Astrocyte of the spinal cord (primary cell): ENCODE measurements around the gene MR1.
"Not testable (repeated sequence)": the region's sequence is repeated elsewhere in the genome, so short reads cannot be mapped to it uniquely, and the experiment has no call there.

Experiments
- DNase-seq: peaks from one replicate; pipeline ENCODE4 v3.0.0; 2011; ENCODE audit warnings: low read depth, low spot score
- H3K4me3 ChIP-seq: 2 replicates; pipeline ENCODE4 v1.5.1; 2011; ENCODE audit warnings: low read depth, mild to moderate bottlenecking, low read length, moderate library complexity
- in situ Hi-C: cut with HindIII; loops from 2 replicates; pipeline ENCODE4 v1.10.0; 2017; ENCODE audit warnings: low sequenced_read_pairs
- TF ChIP-seq, protein P1 (sequence below): IDR thresholded peaks from 2 replicates; pipeline ENCODE4 v1.5.1; 2012; ENCODE audit warnings: low read depth, mild to moderate bottlenecking, low read length, inconsistent platforms

MR1 gene

DNA sequence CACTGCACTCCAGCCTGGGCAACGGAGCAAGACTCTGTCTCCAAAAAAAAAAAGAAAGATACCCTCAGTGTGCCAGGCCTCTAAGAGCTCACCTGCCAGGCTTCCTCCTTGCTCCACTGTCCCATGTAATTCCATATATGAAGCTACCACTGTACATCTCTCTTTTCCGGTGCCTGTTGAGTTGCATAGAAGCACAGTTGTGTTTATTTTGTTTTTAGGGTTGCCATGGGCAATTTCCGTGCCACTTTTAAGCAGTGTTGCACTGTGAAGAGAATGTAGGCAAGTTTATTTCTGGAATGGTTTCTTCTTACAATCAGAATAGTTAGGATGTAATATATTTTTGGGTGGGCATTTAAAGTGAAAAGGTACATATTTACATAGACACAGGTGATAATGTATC, 23.3 kb downstream of the MR1 start:
- TF ChIP-seq, protein P1, sequence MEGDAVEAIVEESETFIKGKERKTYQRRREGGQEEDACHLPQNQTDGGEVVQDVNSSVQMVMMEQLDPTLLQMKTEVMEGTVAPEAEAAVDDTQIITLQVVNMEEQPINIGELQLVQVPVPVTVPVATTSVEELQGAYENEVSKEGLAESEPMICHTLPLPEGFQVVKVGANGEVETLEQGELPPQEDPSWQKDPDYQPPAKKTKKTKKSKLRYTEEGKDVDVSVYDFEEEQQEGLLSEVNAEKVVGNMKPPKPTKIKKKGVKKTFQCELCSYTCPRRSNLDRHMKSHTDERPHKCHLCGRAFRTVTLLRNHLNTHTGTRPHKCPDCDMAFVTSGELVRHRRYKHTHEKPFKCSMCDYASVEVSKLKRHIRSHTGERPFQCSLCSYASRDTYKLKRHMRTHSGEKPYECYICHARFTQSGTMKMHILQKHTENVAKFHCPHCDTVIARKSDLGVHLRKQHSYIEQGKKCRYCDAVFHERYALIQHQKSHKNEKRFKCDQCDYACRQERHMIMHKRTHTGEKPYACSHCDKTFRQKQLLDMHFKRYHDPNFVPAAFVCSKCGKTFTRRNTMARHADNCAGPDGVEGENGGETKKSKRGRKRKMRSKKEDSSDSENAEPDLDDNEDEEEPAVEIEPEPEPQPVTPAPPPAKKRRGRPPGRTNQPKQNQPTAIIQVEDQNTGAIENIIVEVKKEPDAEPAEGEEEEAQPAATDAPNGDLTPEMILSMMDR: no peak
- no peak overlapping the region for H3K4me3 ChIP-seq
- DNase-seq: no peak
- in situ Hi-C loops: no loop called here

DNA sequence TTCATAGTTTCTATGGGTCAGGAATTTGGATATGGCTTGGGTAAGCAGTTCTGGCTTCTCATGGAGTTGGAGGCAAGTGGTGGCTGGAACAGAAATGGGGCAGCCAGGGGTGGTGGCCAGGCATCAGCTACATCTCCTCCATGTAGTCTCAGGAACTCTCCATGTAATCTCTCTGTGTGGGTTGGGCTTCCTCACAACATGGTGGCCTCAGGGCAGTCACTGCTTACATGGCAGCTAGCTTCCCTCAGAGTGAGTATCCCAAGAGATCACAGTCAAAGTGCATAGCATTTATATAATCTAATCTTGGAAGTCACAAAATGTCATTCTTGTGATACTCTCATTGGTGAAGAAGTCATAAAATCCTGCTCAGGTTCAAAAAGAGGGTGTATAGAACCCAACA, 25.7 kb downstream of the MR1 start:
- TF ChIP-seq, protein P1: no peak
- no peak for DNase-seq
- H3K4me3 ChIP-seq: no peak overlapping the region
- in situ Hi-C loops: no loop called here

DNA sequence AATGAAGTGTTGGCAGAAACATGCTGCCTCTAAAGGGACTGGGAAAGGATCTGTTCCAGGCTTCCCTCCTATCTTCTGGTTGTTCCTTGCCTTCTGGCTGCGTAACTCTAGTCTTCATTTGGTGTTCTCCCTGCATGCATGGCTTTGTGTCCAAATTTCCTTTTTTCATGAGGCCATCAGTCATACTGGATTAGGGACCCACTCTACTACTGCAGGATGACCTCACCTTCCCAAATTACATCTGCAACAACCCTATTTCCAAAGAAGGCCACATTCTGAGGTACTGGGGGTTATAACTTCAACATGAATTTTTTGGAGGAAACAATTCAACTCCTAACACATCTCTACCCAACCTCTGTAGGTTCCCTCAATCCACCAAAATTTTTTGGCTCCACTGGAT, 26.3 kb downstream of the MR1 start:
- in situ Hi-C loops: no loop called here
- TF ChIP-seq, protein P1: no peak
- DNase-seq: no peak
- H3K4me3 ChIP-seq: no peak overlapping the region

DNA sequence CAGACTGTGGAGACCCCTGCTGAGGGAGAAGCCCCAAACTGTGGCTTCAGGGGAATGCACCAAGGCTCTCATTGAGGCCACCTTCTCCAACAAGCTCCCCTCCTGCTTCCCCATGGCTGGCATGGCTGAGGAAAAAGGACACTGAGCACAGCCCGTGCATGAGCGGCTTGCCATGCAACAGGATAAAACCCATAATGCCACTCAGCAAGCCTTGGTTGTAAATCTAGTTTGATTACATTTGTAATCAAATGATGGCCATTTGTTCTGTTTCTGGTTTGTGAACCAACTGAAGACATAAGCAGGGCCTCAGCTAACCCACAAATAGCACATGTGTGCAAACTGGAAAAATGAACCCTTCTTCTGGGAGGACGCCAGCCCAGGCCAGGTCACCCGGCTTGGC, 27.2 kb downstream of the MR1 start:
- H3K4me3 ChIP-seq, in situ Hi-C loops, DNase-seq: not testable (repeated sequence)

DNA sequence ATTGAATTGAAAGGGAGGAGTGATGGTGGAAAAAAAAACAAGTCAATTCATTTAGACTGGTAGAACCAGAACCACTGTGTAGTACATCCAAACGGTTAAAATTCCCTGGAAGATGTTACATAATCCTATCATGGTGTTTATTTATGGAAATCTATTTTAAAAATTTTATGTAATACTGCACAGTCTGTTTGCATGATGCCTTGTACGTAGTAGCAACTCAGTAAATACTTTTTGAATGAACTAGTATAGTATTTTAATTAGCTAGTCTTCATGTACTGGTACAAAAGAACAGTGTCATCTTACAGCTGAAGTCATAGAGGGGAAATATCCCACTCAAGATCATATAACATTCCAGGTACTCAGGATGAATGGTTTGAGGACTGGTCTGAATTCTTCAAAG, 27.7 kb downstream of the MR1 start:
- TF ChIP-seq, protein P1: no peak
- in situ Hi-C loops: no loop called here
- H3K4me3 ChIP-seq: no peak overlapping the region
- DNase-seq: no peak

DNA sequence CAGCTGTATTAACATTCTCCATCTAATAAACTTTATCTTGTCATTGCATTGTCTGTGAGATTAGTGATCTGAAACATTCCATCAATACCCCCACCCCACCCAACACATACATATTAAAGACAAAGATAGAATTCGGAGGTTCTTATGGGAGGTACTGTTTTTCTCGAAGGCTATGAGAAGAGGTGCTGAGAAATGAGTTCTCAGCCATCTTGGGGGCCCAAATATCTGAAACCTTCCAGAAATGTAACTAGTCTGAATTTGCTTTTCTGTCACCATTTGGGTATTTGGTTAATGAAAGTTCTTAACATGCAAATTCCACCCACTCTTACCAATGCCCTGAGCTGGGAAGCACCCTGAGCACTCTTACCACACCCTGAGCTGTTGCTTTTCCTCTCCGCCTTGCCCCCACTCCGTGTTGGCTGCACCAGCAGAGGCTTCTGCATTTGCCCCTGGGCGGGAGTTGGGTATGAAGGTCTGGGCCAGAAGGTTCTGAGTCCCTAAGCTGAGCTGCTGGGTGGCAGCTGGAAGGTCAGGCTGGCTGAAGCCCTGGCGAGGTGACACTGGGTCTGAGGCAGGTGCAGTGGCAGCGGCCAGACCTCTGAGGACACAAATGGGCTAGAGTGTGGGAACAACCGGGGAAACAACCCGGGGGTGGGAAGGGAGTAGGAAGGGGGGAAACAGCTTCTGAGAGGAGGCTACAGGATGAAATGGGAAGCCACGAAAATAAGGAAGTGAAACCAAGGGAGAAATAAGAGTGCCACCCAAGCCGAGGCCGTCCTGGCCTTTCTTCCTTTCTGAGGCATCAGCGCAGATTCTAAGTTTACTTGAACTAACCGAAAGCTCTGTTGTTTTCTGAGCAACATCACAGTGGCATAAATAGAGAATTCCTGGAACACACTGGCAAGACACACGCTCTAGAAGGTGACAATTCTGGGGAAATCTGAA, 28.4 kb downstream of the MR1 start:
- in situ Hi-C loops: no loop called here
- DNase-seq: no peak
- no peak overlapping the region for H3K4me3 ChIP-seq
- TF ChIP-seq, protein P1: no peak

DNA sequence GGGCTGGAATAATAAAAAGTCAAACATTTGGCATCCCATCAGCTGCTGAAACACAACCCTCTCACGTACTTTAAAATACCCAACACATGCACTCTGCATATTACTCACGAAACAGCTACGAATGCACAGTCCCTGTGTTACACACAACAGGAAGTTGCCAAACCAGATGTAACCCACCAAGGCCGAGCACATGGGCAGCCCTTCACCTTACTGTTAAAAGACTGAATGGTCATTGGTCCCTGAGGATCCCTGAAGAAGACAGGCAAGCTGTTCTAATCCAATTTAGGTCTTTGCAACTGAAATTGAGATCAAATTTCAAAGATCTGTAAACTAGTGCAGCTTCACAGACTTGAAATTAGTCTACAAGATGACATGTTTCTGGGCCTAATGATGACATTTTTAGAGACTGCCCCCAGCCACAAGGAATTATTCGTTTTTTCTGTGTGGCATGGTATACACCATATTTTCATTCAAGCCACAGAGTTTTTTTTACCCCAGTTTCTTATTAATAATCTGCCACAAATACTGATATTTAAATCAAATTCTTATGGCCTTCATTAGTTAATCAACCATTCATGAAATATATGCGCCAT, 29.1 kb downstream of the MR1 start:
- H3K4me3 ChIP-seq: no peak overlapping the region
- in situ Hi-C loops: no loop called here
- no peak for DNase-seq
- TF ChIP-seq, protein P1: no peak
